OCI-LY1 (cell line): ENCODE measurements around the gene FAM76B.

Experiments used
- H2AFZ ChIP-seq: fragments of 200-600 bp; sonication (generic), shearing (Covaris generic); 2 replicates; pipeline ENCODE4 v1.6.0; 2014; ENCODE audit warnings: antibody characterized with exemption, mild to moderate bottlenecking, low read length
- H3F3A ChIP-seq: fragments of 200-600 bp; sonication (generic), shearing (Covaris generic); 2 replicates; pipeline ENCODE4 v1.6.0; 2014; ENCODE audit warnings: mild to moderate bottlenecking, antibody characterized with exemption, low read length, moderate library complexity; ENCODE audit not compliant: insufficient read depth
- H3K27ac ChIP-seq: fragments of 200-600 bp; sonication (generic); 2 replicates; pipeline ENCODE4 v1.5.1; 2014; ENCODE audit warnings: low read length, mixed run types, mild to moderate bottlenecking, low read depth; ENCODE audit not compliant: poor library complexity, severe bottlenecking
- H3K27me3 ChIP-seq: fragments of 200-600 bp; sonication (generic); 2 replicates; pipeline ENCODE4 v1.6.0; 2014; ENCODE audit warnings: antibody characterized with exemption, mild to moderate bottlenecking, low read length, moderate library complexity; ENCODE audit not compliant: insufficient read depth
- H3K36me3 ChIP-seq: fragments of 200-600 bp; sonication (generic); 2 replicates; pipeline ENCODE4 v1.6.1; 2014; ENCODE audit warnings: mild to moderate bottlenecking, antibody characterized with exemption, low read length, moderate library complexity, mixed read lengths; ENCODE audit not compliant: insufficient read depth
- H3K4me1 ChIP-seq: fragments of 200-600 bp; sonication (generic); 2 replicates; pipeline ENCODE4 v1.5.1; 2014; ENCODE audit warnings: mild to moderate bottlenecking, low read length, moderate library complexity; ENCODE audit not compliant: insufficient read depth, severe bottlenecking
- H3K4me2 ChIP-seq: fragments of 200-600 bp; sonication (generic), shearing (Covaris generic); 2 replicates; pipeline ENCODE4 v1.6.1; 2014; ENCODE audit warnings: low read length
- H3K4me3 ChIP-seq: fragments of 200-600 bp; sonication (generic); 2 replicates; pipeline ENCODE4 v1.5.1; 2014; ENCODE audit warnings: low read length, low read depth, mild to moderate bottlenecking, mixed read lengths; ENCODE audit not compliant: poor library complexity, severe bottlenecking
- H3K79me2 ChIP-seq: fragments of 200-600 bp; shearing (Covaris generic); 2 replicates; pipeline ENCODE4 v1.6.1; 2016; ENCODE audit warnings: mixed run types, low read length, mixed read lengths; ENCODE audit not compliant: insufficient read depth
- H3K9ac ChIP-seq: fragments of 200-600 bp; sonication (generic), shearing (Covaris generic); 2 replicates; pipeline ENCODE4 v1.6.1; 2014; ENCODE audit warnings: mild to moderate bottlenecking, low read length, mixed read lengths
- H3K9me2 ChIP-seq: fragments of 200-600 bp; sonication (generic), shearing (Covaris generic); 2 replicates; pipeline ENCODE4 v1.6.1; 2014; ENCODE audit warnings: low read depth, mild to moderate bottlenecking, low read length, mixed read lengths
- H3K9me3 ChIP-seq: fragments of 200-600 bp; shearing (Covaris generic); 2 replicates; pipeline ENCODE4 v1.6.1; 2014; ENCODE audit warnings: low read length, mixed read lengths
- H4K20me1 ChIP-seq: fragments of 200-600 bp; sonication (generic), shearing (Covaris generic); 2 replicates; pipeline ENCODE4 v1.6.0; 2016; ENCODE audit warnings: mild to moderate bottlenecking, low read length; ENCODE audit not compliant: insufficient read depth
- EZH2 ChIP-seq: fragments of 200-600 bp; sonication (generic), shearing (Covaris generic); IDR thresholded peaks from 2 replicates; pipeline ENCODE4 v1.8.0; 2017; ENCODE audit warnings: borderline replicate concordance, mixed run types, mild to moderate bottlenecking, antibody characterized with exemption, low read length, moderate library complexity, mixed read lengths
- TF ChIP-seq, protein P1 (sequence below): fragments of 200-600 bp; sonication (generic), shearing (Covaris generic); IDR thresholded peaks from 2 replicates; pipeline ENCODE4 v1.5.1; 2017; ENCODE audit warnings: mild to moderate bottlenecking, antibody characterized with exemption, low read length, moderate library complexity, mixed read lengths

Gene FAM76B

DNA sequence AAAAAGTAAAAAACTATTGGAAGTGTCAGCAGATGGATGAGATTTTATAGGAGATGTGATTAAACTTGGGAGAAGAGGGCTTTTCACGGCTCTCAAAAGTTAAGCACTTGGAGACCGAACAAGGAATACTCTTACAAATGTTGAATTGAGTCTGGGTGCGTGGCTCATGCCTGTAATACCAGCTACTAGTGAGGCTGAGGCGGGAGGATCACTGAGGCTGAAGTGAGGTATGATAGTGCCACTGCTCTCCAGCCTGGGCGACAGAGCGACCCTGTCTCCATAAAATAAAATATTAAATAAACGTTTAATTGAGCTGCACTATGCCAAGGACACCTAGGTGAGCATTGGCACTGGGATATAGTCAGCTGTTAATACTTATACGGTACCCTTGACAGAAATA, 2.6 kb upstream of the FAM76B start:
- H3K9ac ChIP-seq, result no peak overlapping the region
- H3K9me3 ChIP-seq, result no peaks in the 10 kb centered on the region
- peak overlapping the region; percentile 99 for H3K4me3 ChIP-seq
- no peak overlapping the region for H2AFZ ChIP-seq
- no peaks in the 10 kb centered on the region for H4K20me1 ChIP-seq
- peaks cover 64% of the 10 kb centered on the region for H3K79me2 ChIP-seq
- peak overlapping the region; percentile 94 for H3K4me2 ChIP-seq
- H3K36me3 ChIP-seq, result peaks cover 12% of the 10 kb centered on the region; the same call in 1 of the 2 replicates
- no peaks in the 10 kb centered on the region for H3F3A ChIP-seq
- peaks cover 30% of the 10 kb centered on the region for H3K4me1 ChIP-seq
- no peaks in the 10 kb centered on the region for H3K27me3 ChIP-seq
- no peaks in the 10 kb centered on the region for H3K9me2 ChIP-seq
- H3K27ac ChIP-seq, result no peak overlapping the region
- no peak for TF ChIP-seq EZH2
- TF ChIP-seq, protein P1, sequence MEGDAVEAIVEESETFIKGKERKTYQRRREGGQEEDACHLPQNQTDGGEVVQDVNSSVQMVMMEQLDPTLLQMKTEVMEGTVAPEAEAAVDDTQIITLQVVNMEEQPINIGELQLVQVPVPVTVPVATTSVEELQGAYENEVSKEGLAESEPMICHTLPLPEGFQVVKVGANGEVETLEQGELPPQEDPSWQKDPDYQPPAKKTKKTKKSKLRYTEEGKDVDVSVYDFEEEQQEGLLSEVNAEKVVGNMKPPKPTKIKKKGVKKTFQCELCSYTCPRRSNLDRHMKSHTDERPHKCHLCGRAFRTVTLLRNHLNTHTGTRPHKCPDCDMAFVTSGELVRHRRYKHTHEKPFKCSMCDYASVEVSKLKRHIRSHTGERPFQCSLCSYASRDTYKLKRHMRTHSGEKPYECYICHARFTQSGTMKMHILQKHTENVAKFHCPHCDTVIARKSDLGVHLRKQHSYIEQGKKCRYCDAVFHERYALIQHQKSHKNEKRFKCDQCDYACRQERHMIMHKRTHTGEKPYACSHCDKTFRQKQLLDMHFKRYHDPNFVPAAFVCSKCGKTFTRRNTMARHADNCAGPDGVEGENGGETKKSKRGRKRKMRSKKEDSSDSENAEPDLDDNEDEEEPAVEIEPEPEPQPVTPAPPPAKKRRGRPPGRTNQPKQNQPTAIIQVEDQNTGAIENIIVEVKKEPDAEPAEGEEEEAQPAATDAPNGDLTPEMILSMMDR, result no peak

DNA sequence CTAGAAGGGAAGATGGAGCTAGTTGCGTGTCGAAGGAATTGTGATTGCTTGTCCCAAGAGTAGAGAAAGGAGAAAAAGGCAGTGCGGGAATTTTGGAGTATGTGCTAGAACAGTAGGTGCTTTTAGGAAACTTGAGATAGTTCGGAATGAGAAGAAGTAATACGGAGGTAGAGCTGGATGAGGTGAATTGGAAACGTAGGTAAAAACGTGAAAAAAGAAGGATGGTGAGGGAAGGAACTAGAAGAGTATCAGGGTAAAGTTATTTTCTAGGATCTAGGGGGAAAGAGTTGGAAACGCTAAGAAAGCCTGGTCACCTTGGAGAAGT, 2.1 kb upstream of the FAM76B start:
- Histone ChIP-seq H3K4me1 (peaks cover 30% of the 10 kb centered on the region), H3K79me2 (peaks cover 64% of the 10 kb centered on the region)

DNA sequence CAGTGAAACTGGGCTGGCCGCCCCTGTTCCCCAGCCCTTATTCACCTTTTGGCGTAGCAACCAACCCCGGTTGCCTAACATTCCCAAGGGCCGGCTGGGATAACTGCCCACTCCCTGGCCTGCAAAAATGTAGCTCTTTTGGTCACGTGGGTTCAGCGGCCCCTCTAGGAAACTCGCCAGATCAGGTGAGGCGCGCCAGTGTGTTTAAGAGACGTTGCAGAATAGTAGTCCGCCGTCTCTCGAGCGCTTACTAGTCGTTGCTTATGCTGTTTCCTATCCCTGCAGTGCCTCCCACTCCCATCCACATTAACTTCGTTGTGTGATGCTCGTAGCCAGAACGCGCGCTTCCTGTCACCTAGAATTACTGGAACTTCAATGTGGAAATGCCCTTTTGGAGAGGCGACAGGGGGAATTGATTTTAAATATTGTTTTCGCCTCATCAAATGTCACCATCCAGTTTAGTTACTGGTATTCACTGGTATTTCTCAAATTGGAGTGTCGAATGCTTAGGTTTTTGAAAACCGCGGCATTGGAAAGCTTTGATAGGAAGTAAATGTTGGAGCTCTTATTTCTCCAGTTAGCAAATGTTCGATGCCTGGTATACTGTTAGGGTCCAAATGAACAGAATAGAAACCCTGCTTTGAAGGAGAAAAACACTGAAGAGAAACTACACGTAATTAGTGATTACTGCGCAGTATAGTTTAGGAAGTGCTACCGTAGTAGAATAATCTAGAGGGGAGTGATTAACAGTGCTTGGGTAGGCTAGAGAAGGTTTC, 1.5 kb upstream of the FAM76B start:
- H3F3A ChIP-seq, result no peaks in the 10 kb centered on the region
- peak overlapping the region; percentile 94 for H3K4me2 ChIP-seq
- H3K27ac ChIP-seq, result peak overlapping the region; percentile 91
- H4K20me1 ChIP-seq, result no peaks in the 10 kb centered on the region
- peak overlapping the region; percentile 78 for H3K9ac ChIP-seq
- H3K9me3 ChIP-seq, result no peaks in the 10 kb centered on the region
- TF ChIP-seq, protein P1, result no peak
- no peak for TF ChIP-seq EZH2
- peaks cover 60% of the 10 kb centered on the region for H3K79me2 ChIP-seq
- H2AFZ ChIP-seq, result no peak overlapping the region
- no peaks in the 10 kb centered on the region for H3K9me2 ChIP-seq
- no peaks in the 10 kb centered on the region for H3K27me3 ChIP-seq
- H3K4me1 ChIP-seq, result peaks cover 30% of the 10 kb centered on the region
- peaks cover 23% of the 10 kb centered on the region for H3K36me3 ChIP-seq
- H3K4me3 ChIP-seq, result peak overlapping the region; percentile 99

More for the DNA sequence above, 2.1 kb upstream of the FAM76B start:
- Histone ChIP-seq H3K9ac (peak overlapping the region; percentile 78), H3F3A (no peaks in the 10 kb centered on the region), H3K4me3 (peak overlapping the region; percentile 99), H2AFZ (no peak overlapping the region), H3K27ac (no peak overlapping the region), H3K36me3 (peaks cover 17% of the 10 kb centered on the region), H3K27me3 (no peaks in the 10 kb centered on the region), H3K9me3 (no peaks in the 10 kb centered on the region), H3K9me2 (no peaks in the 10 kb centered on the region), H3K4me2 (peak overlapping the region; percentile 94), H4K20me1 (no peaks in the 10 kb centered on the region)
- TF ChIP-seq EZH2, result no peak
- TF ChIP-seq, protein P1, result no peak
